ENCODE data around the gene SUSD1. TPM values are rescaled to one million over a fixed set of nuclear protein-coding genes. Genes with fewer than 3 reads are reported as not detected.

The SUSD1 gene
- total and polyA plus RNA-seq, 12 donors = 1.5 to 14.7 (median 4.3) TPM

- 90 to 93% methylated on average over 2 of the region's 2 CpGs for WGBS, 2 donors
- Histone ChIP-seq H3K9me3 (no peaks in the 10 kb centered on the region), H3K27me3 (no peaks in the 10 kb centered on the region), H3K4me3 (no peak overlapping the region), H3K4me1 (peaks cover 0 to 4% (median 0%) of the 10 kb centered on the region in 9 donors), H3K36me3 (peaks cover 0 to 31% (median 3%) of the 10 kb centered on the region in 9 donors), H3K27ac (no peak overlapping the region)
- ATAC-seq = no peak
- no peak for DNase-seq
- no peak for TF ChIP-seq CTCF (IDR thresholded peaks at IDR 0.05)
- intact Hi-C loops (cut with DNase I) = loop anchor here in 1 of 10 donors (5.0 kb wide), 1 partner anchor 252 kb away; no protein-coding TSS in a partner anchor
Measured at GRCh38 chr9:112110777-112111113, 64.4 kb downstream of the SUSD1 start.

- Histone ChIP-seq H3K27ac (no peak overlapping the region), H3K36me3 (peaks cover 0 to 33% (median 3%) of the 10 kb centered on the region in 9 donors), H3K4me3 (no peak overlapping the region), H3K4me1 (peaks cover 0 to 9% (median 0%) of the 10 kb centered on the region in 9 donors), H3K27me3 (no peaks in the 10 kb centered on the region), H3K9me3 (no peaks in the 10 kb centered on the region)
- DNase-seq (no peak), ATAC-seq (no peak)
- WGBS, 2 donors = 77 to 89% methylated on average over 9 of the region's 9 CpGs
- no peak for TF ChIP-seq CTCF (IDR thresholded peaks at IDR 0.05)
- intact Hi-C loops (cut with DNase I) = loop anchor here in 1 of 10 donors (5.0 kb wide), 1 partner anchor 252 kb away; no protein-coding TSS in a partner anchor
Measured at GRCh38 chr9:112110094-112110776, 64.9 kb downstream of the SUSD1 start.

GRCh38 chr9:112104901-112105300, 70.2 kb downstream of the SUSD1 start:
- no peak for TF ChIP-seq CTCF (IDR thresholded peaks at IDR 0.05)
- H3K4me3 ChIP-seq = no peak overlapping the region
- intact Hi-C loops (cut with DNase I) = loop anchor here in 1 of 10 donors (5.0 kb wide), 1 partner anchor 227 kb away; the partner anchor contains the start of gene PTBP3
- WGBS, 2 donors = 73 to 80% methylated on average over 4 of the region's 4 CpGs
- H3K9me3 ChIP-seq = no peaks in the 10 kb centered on the region
- H3K27ac ChIP-seq = peak overlapping the region in 1 of 10 donors; percentile 79
- peaks cover 0 to 15% (median 0%) of the 10 kb centered on the region in 9 donors for H3K36me3 ChIP-seq
- H3K4me1 ChIP-seq = peaks cover 0 to 41% (median 0%) of the 10 kb centered on the region in 9 donors
- H3K27me3 ChIP-seq = no peaks in the 10 kb centered on the region
- no peak for DNase-seq
- no peak for ATAC-seq

GRCh38 chr9:112104401-112104800, 70.7 kb downstream of the SUSD1 start:
- no peak for DNase-seq
- Histone ChIP-seq H3K36me3 (peaks cover 0 to 13% (median 0%) of the 10 kb centered on the region in 9 donors), H3K27me3 (no peaks in the 10 kb centered on the region), H3K4me3 (no peak overlapping the region), H3K27ac (peak overlapping the region in 2 of 10 donors; percentile 23 to 68), H3K4me1 (peaks cover 0 to 41% (median 0%) of the 10 kb centered on the region in 9 donors), H3K9me3 (no peaks in the 10 kb centered on the region)
- WGBS, 2 donors = 94 to 100% methylated on average over 2 of the region's 2 CpGs
- no peak for ATAC-seq
- TF ChIP-seq CTCF (IDR thresholded peaks at IDR 0.05) = no peak
- intact Hi-C loops (cut with DNase I) = loop anchor here in 1 of 10 donors (5.0 kb wide), 1 partner anchor 228 kb away; the partner anchor contains the start of gene PTBP3

All from heart right ventricle (tissue), 16 donors.